Liver (tissue), 9 donors: ENCODE data around the gene PDE1C. TPM values are rescaled to one million over a fixed set of nuclear protein-coding genes. Genes with fewer than 3 reads are reported as not detected.

Source experiments
- DNase-seq: peaks from one replicate; pipeline ENCODE4 v3.0.0-alpha.2; 2017; ENCODE audit warnings: low spot score
- H3K27ac ChIP-seq, 2 donors: one replicate each; pipeline ENCODE4 v1.7.0; 2013; ENCODE audit warnings: inconsistent platforms in 2 of 2, low read length in 2 of 2, control low read depth in 1 of 2, low read depth in 1 of 2, mild to moderate bottlenecking in 1 of 2
- H3K27me3 ChIP-seq, 4 donors: one replicate each; pipeline versions ENCODE4 v1.6.1 to v1.7.0; 2013; ENCODE audit warnings: low read length in 3 of 4, inconsistent platforms in 1 of 4, mild to moderate bottlenecking in 1 of 4, moderate library complexity in 1 of 4; ENCODE audit not compliant: control insufficient read depth in 4 of 4, insufficient read depth in 4 of 4
- H3K36me3 ChIP-seq, 4 donors: one replicate each; pipeline versions ENCODE4 v1.6.1 to v1.7.0; 2013; ENCODE audit warnings: low read length in 3 of 4, mild to moderate bottlenecking in 3 of 4, low read depth in 1 of 4, moderate library complexity in 1 of 4; ENCODE audit not compliant: control insufficient read depth in 4 of 4, insufficient read depth in 3 of 4
- H3K4me1 ChIP-seq, 4 donors: one replicate each; pipeline versions ENCODE4 v1.6.1 to v1.7.0; 2013; ENCODE audit warnings: low read length in 3 of 4, mild to moderate bottlenecking in 3 of 4, moderate library complexity in 1 of 4; ENCODE audit not compliant: control insufficient read depth in 4 of 4, insufficient read depth in 4 of 4
- H3K4me3 ChIP-seq, 3 donors: one replicate each; pipeline versions ENCODE4 v1.6.1 to v1.7.0; 2013; ENCODE audit warnings: low read length in 3 of 3, control low read depth in 1 of 3, low read depth in 1 of 3, mild to moderate bottlenecking in 1 of 3
- H3K9ac ChIP-seq, 2 donors: one replicate each; pipeline ENCODE4 v1.7.0; 2013; ENCODE audit warnings: low read length in 2 of 2, mild to moderate bottlenecking in 2 of 2, moderate library complexity in 2 of 2, control low read depth in 1 of 2, low read depth in 1 of 2
- H3K9me3 ChIP-seq, 4 donors: one replicate each; pipeline versions ENCODE4 v1.6.1 to v1.7.0; 2013; ENCODE audit warnings: low read length in 3 of 4; ENCODE audit not compliant: control insufficient read depth in 4 of 4
- ATF3 ChIP-seq: IDR thresholded peaks from 2 replicates; pipeline ENCODE4 v1.6.1; 2016; ENCODE audit warnings: antibody characterized with exemption
- CTCF ChIP-seq: fragments of 150-350 bp; IDR thresholded peaks from 2 replicates; pipeline ENCODE4 v1.5.1; 2017; ENCODE audit warnings: improper control_type of control experiment, low read depth, low read length; ENCODE audit not compliant: missing input control
- EGR1 ChIP-seq, 2 donors: IDR thresholded peaks; 2 replicates each; pipeline ENCODE4 v1.6.1; 2016 to 2018; ENCODE audit warnings: antibody characterized with exemption in 2 of 2, low read depth in 2 of 2
- FOXA1 ChIP-seq: IDR thresholded peaks from 2 replicates; pipeline ENCODE4 v1.6.1; 2016; ENCODE audit warnings: antibody characterized with exemption
- FOXA2 ChIP-seq: IDR thresholded peaks from 2 replicates; pipeline ENCODE4 v1.6.1; 2016; ENCODE audit warnings: antibody characterized with exemption
- GABPA ChIP-seq, 2 donors: IDR thresholded peaks in 1 of 2; conservative IDR thresholded peaks in 1 of 2; 2 replicates each; pipeline ENCODE4 v1.6.1; 2016; ENCODE audit warnings: antibody characterized with exemption in 2 of 2, mild to moderate bottlenecking in 1 of 2, moderate library complexity in 1 of 2
- HNF4A ChIP-seq, 2 donors: conservative IDR thresholded peaks; 2 replicates each; pipeline ENCODE4 v1.6.1; 2016; ENCODE audit warnings: antibody characterized with exemption in 2 of 2, mild to moderate bottlenecking in 2 of 2
- HNF4G ChIP-seq: IDR thresholded peaks from 2 replicates; pipeline ENCODE4 v1.6.1; 2016; ENCODE audit warnings: antibody characterized with exemption
- JUND ChIP-seq, 2 donors: IDR thresholded peaks; 2 replicates each; pipeline ENCODE4 v1.6.1; 2016; ENCODE audit warnings: antibody characterized with exemption in 2 of 2
- MAX ChIP-seq: IDR thresholded peaks from 2 replicates; pipeline ENCODE4 v1.6.1; 2016; ENCODE audit warnings: antibody characterized with exemption
- NR2F2 ChIP-seq: IDR thresholded peaks from 2 replicates; pipeline ENCODE4 v1.6.1; 2016; ENCODE audit warnings: antibody characterized with exemption
- RAD21 ChIP-seq, 2 donors: IDR thresholded peaks; 2 replicates each; pipeline ENCODE4 v1.6.1; 2016; ENCODE audit warnings: antibody characterized with exemption in 2 of 2, mild to moderate bottlenecking in 2 of 2
- REST ChIP-seq: IDR thresholded peaks from 2 replicates; pipeline ENCODE4 v1.6.1; 2016; ENCODE audit warnings: antibody characterized with exemption, mild to moderate bottlenecking
- RXRA ChIP-seq, 2 donors: IDR thresholded peaks; 2 replicates each; pipeline ENCODE4 v1.6.1; 2017 to 2018; ENCODE audit warnings: antibody characterized with exemption in 2 of 2, mild to moderate bottlenecking in 1 of 2
- SP1 ChIP-seq: IDR thresholded peaks from 2 replicates; pipeline ENCODE4 v1.6.1; 2018; ENCODE audit warnings: antibody characterized with exemption, mild to moderate bottlenecking
- TAF1 ChIP-seq: conservative IDR thresholded peaks from 2 replicates; pipeline ENCODE4 v1.6.1; 2016; ENCODE audit warnings: antibody characterized with exemption, mild to moderate bottlenecking
- YY1 ChIP-seq: IDR thresholded peaks from 2 replicates; pipeline ENCODE4 v1.6.1; 2016; ENCODE audit warnings: antibody characterized with exemption, mild to moderate bottlenecking
- ZBTB33 ChIP-seq: IDR thresholded peaks from 2 replicates; pipeline ENCODE4 v1.6.1; 2016; ENCODE audit warnings: antibody characterized with exemption
- WGBS: extraction: QIAGEN DNeasy Blood & Tissue Kit; methylation state at CpG from one replicate; pipeline ENCODE4 v1.1.7; 2013; 5-methylcytosine and 5-hydroxymethylcytosine counted together
- polyA plus RNA-seq, 2 donors: library from polyadenylated mRNA; stranded (reverse) in 1 of 2; unstranded in 1 of 2; fragments of 200-250 nt in 1 of 2; fragments of >200 nt in 1 of 2; fragmentation: Nextera tagmentation in 1 of 2; extraction: Ambion mirVana in 1 of 2; gene quantifications; one replicate each; pipeline versions ENCODE4 v1.2.1 to v1.2.3, GENCODE V29; 2013 to 2015
- total RNA-seq, 2 donors: library from RNA; depleted of rRNA; stranded (reverse); fragments of >200 nt; gene quantifications; one replicate each; pipeline ENCODE4 v1.2.3, GENCODE V29; 2014
- donor health status: healthy.
- donor health status: healthy.
- donor health status: healthy.
- donor health status: healthy.
- donor health status: healthy.

The PDE1C gene
- total and polyA plus RNA-seq, 4 donors = 0.05 to 0.92 (median 0.47) TPM; not detected in 1

- no peak for DNase-seq
- no peak for TF ChIP-seq HNF4G
- TF ChIP-seq MAX = no peak
- TF ChIP-seq TAF1 = no peak
- no peak for TF ChIP-seq NR2F2
- no peak for TF ChIP-seq ATF3
- no peak for TF ChIP-seq YY1
- TF ChIP-seq JUND (IDR thresholded peaks at IDR 0.05) = no peak
- no peak for TF ChIP-seq GABPA (IDR thresholded peaks at IDR 0.05 in 1 of 2, conservative IDR thresholded peaks at IDR 0.05 in 1 of 2)
- no peak for TF ChIP-seq SP1
- no peak for TF ChIP-seq FOXA1
- H3K9me3 ChIP-seq = no peaks in the 10 kb centered on the region
- no peaks in the 10 kb centered on the region for H3K36me3 ChIP-seq
- H3K9ac ChIP-seq = no peak overlapping the region
- no peak overlapping the region for H3K4me3 ChIP-seq
- H3K4me1 ChIP-seq = no peaks in the 10 kb centered on the region
- no peak overlapping the region for H3K27ac ChIP-seq
- no peaks in the 10 kb centered on the region for H3K27me3 ChIP-seq
- WGBS = 82% methylated on average over 2 of the region's 2 CpGs
Measured at GRCh38 chr7:32117837-32118236, 47.6 kb upstream of the PDE1C start.

GRCh38 chr7:32116436-32116835 lies 46.2 kb upstream of the PDE1C start:
- no peak for TF ChIP-seq FOXA1
- TF ChIP-seq REST = no peak
- no peak for TF ChIP-seq ATF3
- TF ChIP-seq HNF4A (conservative IDR thresholded peaks at IDR 0.05) = no peak
- TF ChIP-seq ZBTB33 = no peak
- TF ChIP-seq YY1 = no peak
- TF ChIP-seq TAF1 = no peak
- no peak for TF ChIP-seq RAD21 (IDR thresholded peaks at IDR 0.05)
- no peak for TF ChIP-seq CTCF
- TF ChIP-seq RXRA (IDR thresholded peaks at IDR 0.05) = no peak
- no peak for TF ChIP-seq GABPA (IDR thresholded peaks at IDR 0.05 in 1 of 2, conservative IDR thresholded peaks at IDR 0.05 in 1 of 2)
- no peak for TF ChIP-seq FOXA2
- TF ChIP-seq EGR1 (IDR thresholded peaks at IDR 0.05; ENCODE audit: low read depth in 2 of 2) = no peak
- TF ChIP-seq HNF4G = no peak
- no peak for TF ChIP-seq MAX
- no peaks in the 10 kb centered on the region for H3K27me3 ChIP-seq
- H3K4me3 ChIP-seq = no peak overlapping the region
- no peaks in the 10 kb centered on the region for H3K4me1 ChIP-seq
- DNase-seq = no peak
- H3K9ac ChIP-seq = no peak overlapping the region
- no peak overlapping the region for H3K27ac ChIP-seq
- H3K36me3 ChIP-seq = no peaks in the 10 kb centered on the region
- peaks cover 0 to 6% (median 3%) of the 10 kb centered on the region in 4 donors for H3K9me3 ChIP-seq
